Nephron (organoid): ENCODE measurements around the gene PKN2.

Source experiments
- H3K27ac Mint-ChIP-seq, 3 experiments: 2 replicates each; pipeline ENCODE4 v1.8.0; 2020; ENCODE audit warnings: mixed read lengths in 3 of 3, mild to moderate bottlenecking in 2 of 3, moderate library complexity in 1 of 3
- H3K27me3 Mint-ChIP-seq: 2 replicates; pipeline ENCODE4 v1.8.0; 2021; ENCODE audit warnings: low read depth, mild to moderate bottlenecking, moderate library complexity, mixed read lengths
- H3K36me3 Mint-ChIP-seq: 2 replicates; pipeline ENCODE4 v1.8.0; 2020; ENCODE audit warnings: low read depth, mixed read lengths
- H3K4me1 Mint-ChIP-seq: 2 replicates; pipeline ENCODE4 v1.8.0; 2020; ENCODE audit warnings: mixed read lengths
- H3K4me3 Mint-ChIP-seq, 3 experiments: 2 replicates each; pipeline ENCODE4 v1.8.0; 2020; ENCODE audit warnings: mild to moderate bottlenecking in 3 of 3, mixed read lengths in 3 of 3, moderate library complexity in 2 of 3
- H3K9me3 Mint-ChIP-seq: 2 replicates; pipeline ENCODE4 v1.8.0; 2020; ENCODE audit warnings: mixed read lengths
- CTCF ChIP-seq, 3 experiments: fragments of 200-600 bp; sonication (generic); IDR thresholded peaks; one replicate each; pipeline ENCODE4 v1.5.0; 2021; ENCODE audit warnings: antibody characterized with exemption in 3 of 3; ENCODE audit not compliant: unreplicated experiment in 3 of 3

Gene PKN2

DNA sequence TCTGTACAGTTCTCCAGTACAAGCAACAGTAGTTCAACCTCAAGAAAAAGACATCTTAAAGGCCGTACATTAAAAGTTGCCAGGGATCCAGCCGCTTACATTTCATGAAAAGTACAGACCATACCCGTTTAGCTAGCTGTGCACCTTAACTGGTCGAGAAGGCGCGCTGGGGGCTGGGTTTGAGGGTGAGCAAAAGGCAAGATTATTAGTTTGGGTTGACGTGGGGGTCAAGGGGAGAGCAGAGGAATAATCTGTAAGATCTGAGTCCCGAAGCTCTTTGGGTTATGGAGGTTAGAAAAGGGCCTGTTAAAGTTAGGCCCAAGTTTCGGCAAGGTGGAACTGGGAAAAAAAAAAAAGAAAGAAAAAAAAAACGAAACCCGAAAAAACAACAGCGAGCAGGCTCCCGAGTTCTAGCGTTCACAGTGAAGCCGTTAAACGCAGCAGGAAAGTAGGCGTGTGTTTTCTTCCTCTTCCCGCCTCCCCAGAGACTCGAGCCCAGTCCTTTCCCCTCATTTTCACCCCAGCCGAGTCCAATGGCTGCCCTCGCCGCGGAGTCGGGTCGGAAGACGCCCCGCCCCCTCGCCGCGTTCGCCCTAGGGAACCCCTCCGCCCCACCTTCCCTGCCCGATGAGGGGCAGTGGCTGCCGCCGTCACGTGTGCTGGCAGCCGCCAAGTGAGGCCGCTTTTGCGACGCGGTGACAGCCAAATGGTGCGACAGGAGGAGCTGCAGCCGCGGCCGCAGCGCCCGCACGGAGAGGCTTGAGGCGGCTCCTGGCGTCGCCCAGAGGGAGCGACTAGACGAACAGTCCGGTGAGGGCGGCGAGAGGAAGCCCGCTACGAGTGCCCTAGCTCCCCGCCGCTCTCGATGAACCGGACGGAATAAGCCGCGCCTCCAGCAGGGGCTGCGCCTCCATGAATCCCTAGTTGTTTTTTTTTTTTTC is at the start of gene PKN2:
PKN2 (plus strand) TSS at position 733 of the 941 bp plus-strand sequence. CDS start 308 bp downstream, outside the sequence.
- Mint-ChIP-seq H3K4me1 (peaks cover 17% of the 10 kb centered on the region), H3K27ac (peak within 1 kb of the TSS; percentile 98 to 100 (median 99)), H3K27me3 (no peaks in the 10 kb centered on the region), H3K4me3 (peak within 1 kb of the TSS; percentile 91 to 98 (median 93)), H3K9me3 (no peaks in the 10 kb centered on the region), H3K36me3 (no peaks in the 10 kb centered on the region)
- TF ChIP-seq CTCF (IDR thresholded peaks at IDR 0.05; ENCODE audit: unreplicated experiment in 3 of 3): peak in 1 of 3 experiments; percentile 17

GRCh38 chr1:88634538-88634937 is 49.5 kb upstream of the PKN2 start:
- no peaks in the 10 kb centered on the region for H3K36me3 Mint-ChIP-seq
- H3K4me1 Mint-ChIP-seq: no peaks in the 10 kb centered on the region
- no peak for TF ChIP-seq CTCF (IDR thresholded peaks at IDR 0.05; ENCODE audit: unreplicated experiment in 3 of 3)
- peaks cover 29% of the 10 kb centered on the region for H3K9me3 Mint-ChIP-seq
- H3K4me3 Mint-ChIP-seq: no peak overlapping the region
- no peak overlapping the region for H3K27ac Mint-ChIP-seq
- no peaks in the 10 kb centered on the region for H3K27me3 Mint-ChIP-seq

DNA sequence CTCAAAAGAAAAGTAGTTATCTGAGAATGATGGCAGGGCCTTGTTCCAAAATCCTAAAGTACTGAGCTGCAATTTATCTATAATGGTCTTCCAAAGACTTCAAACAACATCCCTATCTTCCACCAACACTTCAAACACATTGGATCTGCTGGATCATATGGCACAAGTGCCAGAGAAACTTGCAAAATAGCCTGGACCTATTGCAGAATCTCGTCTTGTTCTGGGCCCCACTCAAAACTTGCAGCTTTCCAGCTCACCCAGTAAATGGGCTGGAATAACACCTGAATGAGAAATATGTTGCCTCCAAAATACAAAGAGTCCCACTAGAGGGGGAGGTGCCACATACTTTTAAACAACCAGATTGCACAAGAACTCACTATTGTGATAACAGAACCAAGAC is 44.0 kb upstream of the PKN2 start:
- H3K4me1 Mint-ChIP-seq: no peaks in the 10 kb centered on the region
- H3K27ac Mint-ChIP-seq: no peak overlapping the region
- no peaks in the 10 kb centered on the region for H3K27me3 Mint-ChIP-seq
- TF ChIP-seq CTCF (IDR thresholded peaks at IDR 0.05; ENCODE audit: unreplicated experiment in 3 of 3): no peak
- H3K4me3 Mint-ChIP-seq: no peak overlapping the region
- peaks cover 16% of the 10 kb centered on the region for H3K9me3 Mint-ChIP-seq
- H3K36me3 Mint-ChIP-seq: no peaks in the 10 kb centered on the region

- no peak overlapping the region for H3K27ac Mint-ChIP-seq
- TF ChIP-seq CTCF (IDR thresholded peaks at IDR 0.05; ENCODE audit: unreplicated experiment in 3 of 3): no peak
Measured at GRCh38 chr1:88645886-88646285, 38.2 kb upstream of the PKN2 start.

GRCh38 chr1:88646476-88647248 is 37.4 kb upstream of the PKN2 start:
- no peak overlapping the region for H3K27ac Mint-ChIP-seq

More at GRCh38 chr1:88645886-88646285, 38.2 kb upstream of the PKN2 start:
- no peaks in the 10 kb centered on the region for H3K27me3 Mint-ChIP-seq
- H3K4me1 Mint-ChIP-seq: no peaks in the 10 kb centered on the region
- no peak overlapping the region for H3K4me3 Mint-ChIP-seq
- H3K9me3 Mint-ChIP-seq: no peaks in the 10 kb centered on the region
- no peaks in the 10 kb centered on the region for H3K36me3 Mint-ChIP-seq

More at GRCh38 chr1:88646476-88647248, 37.4 kb upstream of the PKN2 start:
- H3K36me3 Mint-ChIP-seq: no peaks in the 10 kb centered on the region
- no peak overlapping the region for H3K4me3 Mint-ChIP-seq
- no peak for TF ChIP-seq CTCF (IDR thresholded peaks at IDR 0.05; ENCODE audit: unreplicated experiment in 3 of 3)
- no peaks in the 10 kb centered on the region for H3K9me3 Mint-ChIP-seq
- no peaks in the 10 kb centered on the region for H3K4me1 Mint-ChIP-seq
- no peaks in the 10 kb centered on the region for H3K27me3 Mint-ChIP-seq
